ENCODE data around the gene NECAB3.
"Not testable (repeated sequence)": the region's sequence is repeated elsewhere in the genome, so short reads cannot be mapped to it uniquely, and the experiment has no call there.

Gene NECAB3

GRCh38 chr20:33703498-33704137 is 29.4 kb upstream of the NECAB3 start:
- H3K4me3 ChIP-seq (ENCODE audit: low read depth, low read length), result no peak overlapping the region
- TF ChIP-seq CTCF (IDR thresholded peaks at IDR 0.05; ENCODE audit: borderline replicate concordance, insufficient read depth, low read depth, low read length), result no peak

GRCh38 chr20:33702861-33703260 is 28.6 kb upstream of the NECAB3 start:
- H3K4me3 ChIP-seq (ENCODE audit: low read depth, low read length), result no peak overlapping the region
- no peak for TF ChIP-seq CTCF (IDR thresholded peaks at IDR 0.05; ENCODE audit: borderline replicate concordance, insufficient read depth, low read depth, low read length)

- no peak overlapping the region for H3K4me3 ChIP-seq (ENCODE audit: low read depth, low read length)
- TF ChIP-seq CTCF (IDR thresholded peaks at IDR 0.05; ENCODE audit: borderline replicate concordance, insufficient read depth, low read depth, low read length), result no peak
Measured at GRCh38 chr20:33701629-33702450, 27.6 kb upstream of the NECAB3 start.

GRCh38 chr20:33700696-33701441 is 26.6 kb upstream of the NECAB3 start:
- H3K4me3 ChIP-seq (ENCODE audit: low read depth, low read length), result not testable (repeated sequence)

- H3K4me3 ChIP-seq (ENCODE audit: low read depth, low read length), result not testable (repeated sequence)
Measured at GRCh38 chr20:33698966-33699365, 24.7 kb upstream of the NECAB3 start.

GRCh38 chr20:33697129-33697528 is 22.9 kb upstream of the NECAB3 start:
- H3K4me3 ChIP-seq (ENCODE audit: low read depth, low read length), result no peak overlapping the region
- no peak for TF ChIP-seq CTCF (IDR thresholded peaks at IDR 0.05; ENCODE audit: borderline replicate concordance, insufficient read depth, low read depth, low read length)

- TF ChIP-seq CTCF (IDR thresholded peaks at IDR 0.05; ENCODE audit: borderline replicate concordance, insufficient read depth, low read depth, low read length), result no peak
Measured at GRCh38 chr20:33696448-33696847, 22.2 kb upstream of the NECAB3 start.

GRCh38 chr20:33694639-33695012 is 20.4 kb upstream of the NECAB3 start:
- no peak for TF ChIP-seq CTCF (IDR thresholded peaks at IDR 0.05; ENCODE audit: borderline replicate concordance, insufficient read depth, low read depth, low read length)
- H3K4me3 ChIP-seq (ENCODE audit: low read depth, low read length), result no peak overlapping the region

More at GRCh38 chr20:33696448-33696847, 22.2 kb upstream of the NECAB3 start:
- no peak overlapping the region for H3K4me3 ChIP-seq (ENCODE audit: low read depth, low read length)

All from GM12875 (cell line).